OCI-LY7 (cell line): ENCODE measurements around the gene ZNF518B. TPM values are rescaled to one million over a fixed set of nuclear protein-coding genes. Genes with fewer than 3 reads are reported as not detected.

Experiments
- BruUV-seq: library from RNA; stranded (reverse); fragments of 400-500 nt; replicated peaks from 2 replicates; lab custom pipeline; 2021; lab: Mats Ljungman, UMichigan
- CTCF ChIA-PET: fragments of 300-600 bp; sonication (Branson Sonifier 250); formaldehyde crosslinking; loops from one replicate; lab custom pipeline; 2022; ENCODE audit warnings: antibody characterized with exemption; ENCODE audit not compliant: unreplicated experiment; lab: Charles Lee
- POLR2A ChIA-PET: fragments of 300-600 bp; sonication (Branson Sonifier 250); formaldehyde crosslinking; loops from one replicate; lab custom pipeline; 2022; ENCODE audit warnings: antibody characterized with exemption; lab: Charles Lee
- DNase-seq: peaks from one replicate; pipeline ENCODE4 v3.0.0-alpha.2; 2015; ENCODE audit warnings: low spot score
- H2AFZ ChIP-seq: fragments of 200-600 bp; sonication (generic), shearing (Covaris generic); 2 replicates; pipeline ENCODE4 v1.6.1; 2014; ENCODE audit warnings: mild to moderate bottlenecking, antibody characterized with exemption, low read length, moderate library complexity
- H3K27ac ChIP-seq: fragments of 200-600 bp; sonication (generic); 2 replicates; pipeline ENCODE4 v1.5.1; 2014; ENCODE audit warnings: mixed run types, low read depth, mild to moderate bottlenecking, moderate library complexity, low read length, inconsistent platforms; ENCODE audit not compliant: poor library complexity, severe bottlenecking
- H3K36me3 ChIP-seq: fragments of 200-600 bp; sonication (generic); 2 replicates; pipeline ENCODE4 v1.6.1; 2014; ENCODE audit warnings: mild to moderate bottlenecking, antibody characterized with exemption, low read length, moderate library complexity, mixed read lengths; ENCODE audit not compliant: insufficient read depth
- H3K4me1 ChIP-seq: fragments of 200-600 bp; sonication (generic); 2 replicates; pipeline ENCODE4 v1.5.1; 2014; ENCODE audit warnings: mild to moderate bottlenecking, low read length; ENCODE audit not compliant: insufficient read depth, poor library complexity, severe bottlenecking
- H3K4me2 ChIP-seq: fragments of 200-600 bp; sonication (generic); 2 replicates; pipeline ENCODE4 v1.6.1; 2014; ENCODE audit warnings: mild to moderate bottlenecking, low read length
- H3K4me3 ChIP-seq: fragments of 200-600 bp; sonication (generic); 2 replicates; pipeline ENCODE4 v1.5.1; 2014; ENCODE audit warnings: mild to moderate bottlenecking, low read depth, low read length; ENCODE audit not compliant: poor library complexity, severe bottlenecking
- H3K79me2 ChIP-seq: fragments of 200-600 bp; sonication (generic); 2 replicates; pipeline ENCODE4 v1.6.1; 2016; ENCODE audit warnings: low read depth, mild to moderate bottlenecking, low read length, moderate library complexity, mixed read lengths; ENCODE audit not compliant: insufficient read depth
- H3K9me2 ChIP-seq: fragments of 200-600 bp; sonication (generic); 2 replicates; pipeline ENCODE4 v1.6.1; 2016; ENCODE audit warnings: mild to moderate bottlenecking, low read length, mixed read lengths; ENCODE audit not compliant: insufficient read depth
- H3K9me3 ChIP-seq: fragments of 200-600 bp; sonication (generic); 2 replicates; pipeline ENCODE4 v1.6.1; 2014; ENCODE audit warnings: mild to moderate bottlenecking, mixed run types, low read length, mixed read lengths
- H4K20me1 ChIP-seq: fragments of 200-600 bp; sonication (generic); 2 replicates; pipeline ENCODE4 v1.6.1; 2014; ENCODE audit warnings: mild to moderate bottlenecking, antibody characterized with exemption, low read length, moderate library complexity, mixed read lengths; ENCODE audit not compliant: insufficient read depth
- EZH2phosphoT487 ChIP-seq: fragments of 200-600 bp; sonication (generic); IDR thresholded peaks from 2 replicates; pipeline ENCODE4 v1.6.1; 2018; ENCODE audit warnings: low read depth, borderline replicate concordance, mild to moderate bottlenecking, mixed run types, antibody characterized with exemption, low read length, moderate library complexity, mixed read lengths
- intact Hi-C: fragments of 100-400 bp; cut with micrococcal nuclease; formaldehyde crosslinking; loops from one replicate; pipeline ENCODE4 v1.10.0; 2022; ENCODE audit not compliant: unreplicated experiment
- total RNA-seq, 2 experiments: library from RNA; depleted of rRNA in 1 of 2; stranded (reverse); fragments of >200 nt in 1 of 2; shearing (Covaris generic) in 1 of 2; gene quantifications; 2 replicates each; pipeline ENCODE4 v1.2.3, GENCODE V29; 2014 to 2022
- TF ChIP-seq, protein P1 (sequence below): fragments of 200-600 bp; sonication (generic); conservative IDR thresholded peaks from 2 replicates; pipeline ENCODE4 v1.5.1; 2014; ENCODE audit warnings: mild to moderate bottlenecking, antibody characterized with exemption, low read length, moderate library complexity, mixed read lengths

The ZNF518B gene
- total RNA-seq, 2 experiments from 2014 or later = 19.1 to 30.2 TPM

GRCh38 chr4:10491401-10491800 lies 34.2 kb upstream of the ZNF518B start:
- Histone ChIP-seq H3K9me3 (no peaks in the 10 kb centered on the region), H3K36me3 (no peaks in the 10 kb centered on the region), H2AFZ (no peak overlapping the region), H3K27ac (no peak overlapping the region), H3K4me2 (no peak overlapping the region), H4K20me1 (no peaks in the 10 kb centered on the region), H3K4me3 (no peak overlapping the region), H3K79me2 (no peaks in the 10 kb centered on the region), H3K4me1 (no peaks in the 10 kb centered on the region), H3K9me2 (no peaks in the 10 kb centered on the region)
- POLR2A ChIA-PET = interaction anchor here (1.2 kb wide), 1 partner anchor 9 kb away, joined by 3 read pairs; no protein-coding TSS in a partner anchor
- no peak for DNase-seq
- intact Hi-C loops = no loop called here
- CTCF ChIA-PET = no interaction called here
- BruUV-seq = no TSS peak
- TF ChIP-seq, protein P1, sequence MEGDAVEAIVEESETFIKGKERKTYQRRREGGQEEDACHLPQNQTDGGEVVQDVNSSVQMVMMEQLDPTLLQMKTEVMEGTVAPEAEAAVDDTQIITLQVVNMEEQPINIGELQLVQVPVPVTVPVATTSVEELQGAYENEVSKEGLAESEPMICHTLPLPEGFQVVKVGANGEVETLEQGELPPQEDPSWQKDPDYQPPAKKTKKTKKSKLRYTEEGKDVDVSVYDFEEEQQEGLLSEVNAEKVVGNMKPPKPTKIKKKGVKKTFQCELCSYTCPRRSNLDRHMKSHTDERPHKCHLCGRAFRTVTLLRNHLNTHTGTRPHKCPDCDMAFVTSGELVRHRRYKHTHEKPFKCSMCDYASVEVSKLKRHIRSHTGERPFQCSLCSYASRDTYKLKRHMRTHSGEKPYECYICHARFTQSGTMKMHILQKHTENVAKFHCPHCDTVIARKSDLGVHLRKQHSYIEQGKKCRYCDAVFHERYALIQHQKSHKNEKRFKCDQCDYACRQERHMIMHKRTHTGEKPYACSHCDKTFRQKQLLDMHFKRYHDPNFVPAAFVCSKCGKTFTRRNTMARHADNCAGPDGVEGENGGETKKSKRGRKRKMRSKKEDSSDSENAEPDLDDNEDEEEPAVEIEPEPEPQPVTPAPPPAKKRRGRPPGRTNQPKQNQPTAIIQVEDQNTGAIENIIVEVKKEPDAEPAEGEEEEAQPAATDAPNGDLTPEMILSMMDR = no peak
- TF ChIP-seq EZH2phosphoT487 = no peak

GRCh38 chr4:10490996-10491395 lies 33.8 kb upstream of the ZNF518B start:
- ChIA-PET CTCF (no interaction called here), POLR2A (interaction anchor here (1.2 kb wide), 1 partner anchor 9 kb away, joined by 3 read pairs; no protein-coding TSS in a partner anchor)
- TF ChIP-seq EZH2phosphoT487 = no peak
- TF ChIP-seq, protein P1 = no peak
- Histone ChIP-seq H3K4me3 (no peak overlapping the region), H4K20me1 (no peaks in the 10 kb centered on the region), H2AFZ (no peak overlapping the region), H3K27ac (no peak overlapping the region), H3K9me2 (no peaks in the 10 kb centered on the region), H3K79me2 (no peaks in the 10 kb centered on the region), H3K36me3 (no peaks in the 10 kb centered on the region), H3K9me3 (no peaks in the 10 kb centered on the region), H3K4me2 (no peak overlapping the region), H3K4me1 (no peaks in the 10 kb centered on the region)
- intact Hi-C loops = no loop called here
- no TSS peak for BruUV-seq
- DNase-seq = no peak

- Histone ChIP-seq H3K9me2 (no peaks in the 10 kb centered on the region), H3K4me1 (no peaks in the 10 kb centered on the region), H4K20me1 (no peaks in the 10 kb centered on the region), H3K36me3 (no peaks in the 10 kb centered on the region), H3K27ac (no peak overlapping the region), H3K4me2 (no peak overlapping the region), H2AFZ (no peak overlapping the region), H3K4me3 (no peak overlapping the region), H3K9me3 (no peaks in the 10 kb centered on the region), H3K79me2 (no peaks in the 10 kb centered on the region)
- TF ChIP-seq EZH2phosphoT487 = no peak
- TF ChIP-seq, protein P1 = no peak
- no TSS peak for BruUV-seq
- ChIA-PET CTCF (no interaction called here), POLR2A (interaction anchor here (0.6 kb wide), 1 partner anchor 154 kb away, joined by 5 read pairs; no protein-coding TSS in a partner anchor)
- intact Hi-C loops = no loop called here
- no peak for DNase-seq
Measured at GRCh38 chr4:10482913-10483312, 25.7 kb upstream of the ZNF518B start.
